Uterus (tissue), 2 donors: ENCODE results near the gene FNTB.

Source experiments
- CTCF ChIP-seq, 4 experiments: fragments of 200-600 bp in 2 of 4; fragments of 450-650 bp in 2 of 4; sonication (generic) in 2 of 4; IDR thresholded peaks; one replicate each; pipeline ENCODE4 v1.5.1; 2016 to 2019; ENCODE audit warnings: antibody characterized with exemption in 4 of 4, mild to moderate bottlenecking in 2 of 4, moderate library complexity in 1 of 4
- POLR2A ChIP-seq, 2 donors: fragments of 450-650 bp; IDR thresholded peaks; one replicate each; pipeline ENCODE4 v1.6.1; 2016; ENCODE audit warnings: antibody characterized with exemption in 2 of 2, mild to moderate bottlenecking in 1 of 2, moderate library complexity in 1 of 2

DNA sequence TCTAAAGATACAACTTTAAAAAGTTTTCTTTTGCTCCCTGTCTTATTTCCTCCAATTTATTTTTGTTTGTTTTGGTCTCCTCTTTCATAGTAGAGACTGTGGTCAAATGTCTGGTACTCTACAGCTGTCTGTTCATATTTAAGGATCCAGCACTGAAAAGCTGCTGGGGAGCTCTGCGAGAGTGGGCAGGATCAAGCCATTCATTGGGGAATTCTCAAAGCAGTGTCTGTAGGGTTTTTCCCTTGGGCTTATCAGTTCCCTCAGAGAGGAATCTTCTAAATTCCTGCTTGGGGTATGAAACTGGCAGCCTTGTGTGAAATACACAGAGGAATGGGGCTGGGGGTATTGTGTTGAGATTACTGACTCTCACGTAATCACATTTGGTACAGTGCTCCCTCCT is 52.3 kb downstream of the FNTB start:
- TF ChIP-seq CTCF (IDR thresholded peaks at IDR 0.05) (no peak), POLR2A (IDR thresholded peaks at IDR 0.05) (no peak)
